Activated CD4-positive, CD25-positive, alpha-beta regulatory T cell treated with anti-CD3 and anti-CD28 coated beads, Interleukin-2, amount 50 U/mL, for 24 hours (primary cell): ENCODE measurements around the gene AJAP1.

Source experiments
- ATAC-seq, 2 donors: fragments of 150-1000 bp; cut with Tn5 transposase; one replicate each; pipeline ENCODE4 v1.10.0; 2021; ENCODE audit warnings: mild to moderate bottlenecking in 1 of 2, moderate library complexity in 1 of 2

AJAP1 gene

DNA sequence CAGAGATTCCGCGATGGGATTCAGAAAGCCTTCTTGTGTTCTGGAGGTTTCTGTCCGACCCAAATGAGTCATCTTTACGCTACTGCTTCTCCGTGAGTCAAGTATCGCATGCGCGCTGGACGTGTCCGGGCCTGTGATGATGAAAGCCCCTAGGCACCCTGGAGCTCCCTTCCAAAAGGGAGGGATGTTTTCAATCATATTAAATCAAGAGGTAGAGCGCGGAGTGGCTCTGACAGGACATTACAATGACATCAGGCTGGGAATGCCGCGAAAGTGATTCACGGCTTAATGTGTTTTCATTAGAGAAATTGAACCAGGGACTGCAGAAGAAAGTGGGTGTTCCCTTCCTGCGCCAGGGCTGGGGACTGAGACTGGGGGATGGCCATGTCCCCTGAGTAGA lies 48.5 kb downstream of the AJAP1 start:
- ATAC-seq, result no peak

DNA sequence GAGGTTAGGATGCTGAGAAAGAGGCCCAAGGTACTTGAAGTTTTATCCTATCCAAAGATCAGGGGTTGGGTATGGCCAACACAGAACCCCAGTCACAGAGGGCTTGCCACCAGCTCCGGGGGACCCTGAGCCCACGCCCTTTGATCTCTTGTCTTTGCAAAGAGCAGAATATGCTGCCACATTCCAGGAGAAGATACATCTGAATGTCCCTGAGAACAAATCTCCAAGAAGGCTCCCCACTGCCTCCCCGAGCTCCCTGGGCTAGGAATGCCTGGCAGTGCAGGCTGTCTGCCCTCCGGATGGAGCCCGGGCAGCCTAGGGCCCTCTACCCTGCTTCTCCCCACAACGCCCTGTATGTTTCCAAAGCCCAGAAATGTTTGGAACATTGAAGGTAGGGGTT lies 49.2 kb downstream of the AJAP1 start:
- ATAC-seq, result no peak

DNA sequence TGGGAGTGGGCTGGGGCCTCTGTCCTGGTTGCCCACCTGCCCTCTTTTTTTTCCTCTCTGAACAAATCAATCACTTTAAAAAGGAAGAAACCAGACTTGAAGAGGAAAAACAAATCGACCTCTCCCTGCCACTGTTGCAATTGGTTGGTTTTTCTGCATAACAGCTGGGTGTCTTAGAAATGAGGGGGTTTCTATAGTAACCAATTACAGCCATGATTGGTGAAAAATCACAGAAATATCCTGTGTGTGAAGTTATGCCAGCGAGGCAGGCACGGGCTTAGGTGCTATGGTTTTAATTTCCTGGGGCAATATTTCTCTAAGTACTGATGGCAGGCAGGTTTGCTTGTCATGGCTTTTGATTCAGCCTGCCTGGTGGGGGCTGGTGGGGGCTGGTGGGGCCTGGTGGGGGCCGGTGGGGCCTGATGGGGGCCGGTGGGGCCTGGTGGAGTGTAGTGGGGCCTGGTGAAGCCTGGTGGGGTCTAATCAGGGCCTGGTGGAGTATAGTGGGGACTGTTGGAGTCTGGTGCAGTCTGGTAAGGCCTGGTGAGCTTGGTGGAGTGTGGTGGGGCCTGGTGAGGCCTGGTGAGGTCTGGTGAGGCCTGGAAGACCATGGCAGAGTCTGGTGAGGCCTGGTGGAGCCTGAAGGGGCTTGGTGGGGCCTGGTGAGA lies 54.6 kb downstream of the AJAP1 start:
- no peak for ATAC-seq

DNA sequence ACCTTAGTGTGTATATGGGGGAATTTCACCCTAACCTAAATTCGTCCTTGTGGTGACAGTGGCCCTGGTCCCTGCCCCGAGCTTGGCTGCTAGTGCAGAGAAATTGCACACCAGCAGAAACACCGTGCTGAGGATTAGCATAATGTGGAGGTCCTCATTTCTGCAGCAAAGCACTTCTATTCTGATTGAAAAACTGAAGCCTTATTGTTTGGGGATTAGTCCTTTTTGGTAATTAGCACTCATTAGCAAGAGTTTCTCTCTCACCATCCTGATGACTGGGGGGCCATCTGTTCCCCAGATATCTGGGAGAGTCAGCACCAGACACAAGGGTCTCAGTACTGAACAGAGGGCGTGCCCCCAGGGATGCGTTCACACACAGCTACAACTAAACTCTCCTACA lies 55.2 kb downstream of the AJAP1 start:
- no peak for ATAC-seq

GRCh38 chr1:4710592-4711415 lies 56.4 kb downstream of the AJAP1 start:
- ATAC-seq, result no peak

GRCh38 chr1:4711416-4712275 lies 57.2 kb downstream of the AJAP1 start:
- ATAC-seq, result no peak

DNA sequence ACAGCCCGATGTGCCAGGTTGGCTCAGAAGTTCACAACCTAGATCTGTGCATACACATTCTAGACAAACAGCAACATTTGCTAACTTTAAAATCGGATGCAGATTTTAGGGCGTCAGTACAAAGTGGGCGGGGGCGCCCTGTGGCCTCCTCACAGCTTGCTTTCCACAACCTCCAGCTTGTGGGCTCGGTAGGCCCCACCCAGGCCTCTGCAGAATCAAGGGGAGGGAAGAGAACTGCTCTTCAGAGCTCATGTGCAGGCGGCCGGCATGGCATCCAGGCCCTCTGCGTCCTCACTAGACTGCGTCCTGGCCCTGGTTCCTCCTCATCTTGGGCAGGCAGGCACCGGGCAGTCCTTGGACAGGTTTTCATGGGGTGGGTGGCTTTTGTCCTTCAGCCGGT lies 59.3 kb downstream of the AJAP1 start:
- ATAC-seq, result no peak

DNA sequence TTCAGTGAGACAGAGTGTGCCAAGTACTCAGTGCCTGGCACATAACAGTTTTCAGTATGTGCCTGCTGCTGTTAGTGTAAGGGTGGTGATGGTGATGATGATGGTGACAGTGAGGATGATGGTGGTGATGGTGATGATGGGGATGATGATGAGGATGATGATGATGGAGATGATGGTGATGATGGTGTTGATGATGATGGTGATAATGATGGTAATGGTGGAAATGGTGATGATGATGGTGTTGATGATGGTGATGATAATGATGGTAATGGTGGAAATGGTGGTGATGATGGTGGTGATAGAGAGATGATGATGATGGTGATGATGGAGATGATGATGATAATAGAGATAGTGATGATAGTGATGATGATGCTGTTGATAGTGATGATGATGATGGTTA lies 62.0 kb downstream of the AJAP1 start:
- no peak for ATAC-seq

DNA sequence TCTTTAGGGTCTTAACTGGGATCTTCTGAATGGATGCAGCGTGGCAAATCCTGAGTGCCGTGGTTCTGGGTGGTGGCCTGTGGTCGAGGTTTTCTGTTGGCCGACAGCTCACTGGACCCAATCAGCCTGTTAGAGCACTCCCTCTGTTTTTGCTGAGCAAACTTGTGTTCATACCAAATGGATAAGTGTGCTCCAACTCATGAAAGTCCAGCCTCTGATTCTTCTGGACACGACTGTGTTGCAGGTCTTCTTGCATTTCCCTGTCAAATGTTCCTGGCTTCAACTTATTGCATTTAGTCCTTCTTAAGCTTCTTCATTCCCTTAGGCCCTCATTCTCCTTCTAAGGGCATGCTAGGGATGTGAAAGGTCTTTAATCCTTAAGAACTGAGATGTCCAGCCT lies 63.7 kb downstream of the AJAP1 start:
- ATAC-seq, result no peak

GRCh38 chr1:4723106-4723505 lies 68.7 kb downstream of the AJAP1 start:
- ATAC-seq, result no peak

DNA sequence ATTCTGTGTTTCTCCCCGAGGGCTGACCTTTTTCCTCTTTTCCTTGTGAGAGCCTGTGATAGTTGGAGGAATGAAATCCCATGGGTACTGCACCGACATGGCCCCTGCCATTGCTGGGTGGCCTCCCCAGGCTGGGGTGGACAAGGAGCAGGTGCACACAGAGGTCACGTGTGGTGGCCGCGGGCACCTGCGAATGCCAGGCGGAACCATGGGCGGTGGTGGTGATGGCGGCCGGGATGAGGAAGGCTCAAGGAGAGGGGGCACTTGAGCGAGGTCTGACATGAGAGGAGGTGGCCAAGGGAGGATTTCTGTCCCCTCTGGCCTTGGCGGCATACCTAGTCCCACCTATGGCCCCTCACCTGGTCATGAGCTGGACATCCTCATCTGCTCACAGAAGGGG lies 69.6 kb downstream of the AJAP1 start:
- no peak for ATAC-seq

DNA sequence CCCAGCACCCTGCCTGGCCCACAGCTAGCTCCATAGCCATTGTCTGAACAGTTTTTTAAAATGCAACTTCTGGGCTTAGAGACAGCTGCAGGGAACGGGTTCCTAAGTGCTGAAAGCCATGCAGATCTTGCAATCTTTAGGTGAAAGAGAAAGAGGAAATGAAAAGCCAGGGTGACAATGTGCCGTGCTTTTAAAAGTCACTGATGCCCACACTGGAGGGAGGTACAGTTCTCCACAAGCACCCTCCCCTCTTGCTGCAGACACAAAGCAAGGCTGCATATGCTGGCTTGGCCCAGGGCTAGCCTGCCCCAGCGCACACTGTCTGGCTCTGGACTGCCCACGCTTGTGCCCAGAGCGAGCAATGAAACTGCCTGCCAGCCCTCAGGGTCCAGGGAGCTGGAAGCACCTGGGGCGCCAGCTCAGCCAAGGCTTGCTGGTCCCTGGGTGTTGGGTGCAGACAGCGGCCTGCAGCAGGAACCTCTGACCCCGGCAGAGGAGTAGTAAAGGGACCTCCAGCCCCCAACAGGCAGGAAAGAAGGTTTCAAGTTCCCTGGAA lies 70.4 kb downstream of the AJAP1 start:
- ATAC-seq, result no peak

- ATAC-seq, result no peak
Measured at GRCh38 chr1:4725416-4725815, 71.0 kb downstream of the AJAP1 start.

DNA sequence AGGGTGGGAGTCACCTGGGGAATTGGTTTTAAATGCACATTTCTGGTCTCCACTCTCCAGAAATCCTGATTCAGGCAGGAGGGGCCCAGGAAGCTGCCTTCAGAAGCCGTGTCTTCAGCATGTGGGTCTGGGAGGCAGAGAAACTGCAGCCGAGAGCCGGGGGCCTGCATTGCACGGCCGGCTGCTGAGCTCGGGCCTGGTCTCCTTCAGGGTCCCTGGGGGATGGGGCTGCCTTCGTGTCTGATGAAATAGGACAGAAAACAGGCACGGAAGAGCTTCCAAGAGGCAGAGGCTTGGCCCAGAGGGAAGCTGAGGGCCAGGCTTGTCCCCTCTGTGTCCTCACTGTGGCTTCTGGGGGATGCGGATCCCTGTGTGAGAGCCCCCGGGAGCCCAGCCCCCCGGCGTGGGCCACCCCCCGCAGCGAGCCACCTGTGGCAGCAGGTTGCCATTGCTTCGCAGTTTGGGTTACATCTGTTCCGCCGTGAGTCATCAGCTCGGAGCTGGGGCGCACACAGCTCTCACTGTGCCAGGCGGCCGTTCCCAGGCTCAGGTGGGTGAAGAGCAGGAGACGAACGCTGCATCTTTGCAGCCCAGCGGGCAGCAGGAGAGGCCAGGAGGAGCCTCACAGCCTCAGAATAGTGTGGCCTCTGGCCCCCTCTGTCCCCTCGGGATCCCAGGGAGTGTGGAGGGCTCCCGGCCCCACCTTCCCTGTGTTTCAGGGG lies 72.4 kb downstream of the AJAP1 start:
- no peak for ATAC-seq

DNA sequence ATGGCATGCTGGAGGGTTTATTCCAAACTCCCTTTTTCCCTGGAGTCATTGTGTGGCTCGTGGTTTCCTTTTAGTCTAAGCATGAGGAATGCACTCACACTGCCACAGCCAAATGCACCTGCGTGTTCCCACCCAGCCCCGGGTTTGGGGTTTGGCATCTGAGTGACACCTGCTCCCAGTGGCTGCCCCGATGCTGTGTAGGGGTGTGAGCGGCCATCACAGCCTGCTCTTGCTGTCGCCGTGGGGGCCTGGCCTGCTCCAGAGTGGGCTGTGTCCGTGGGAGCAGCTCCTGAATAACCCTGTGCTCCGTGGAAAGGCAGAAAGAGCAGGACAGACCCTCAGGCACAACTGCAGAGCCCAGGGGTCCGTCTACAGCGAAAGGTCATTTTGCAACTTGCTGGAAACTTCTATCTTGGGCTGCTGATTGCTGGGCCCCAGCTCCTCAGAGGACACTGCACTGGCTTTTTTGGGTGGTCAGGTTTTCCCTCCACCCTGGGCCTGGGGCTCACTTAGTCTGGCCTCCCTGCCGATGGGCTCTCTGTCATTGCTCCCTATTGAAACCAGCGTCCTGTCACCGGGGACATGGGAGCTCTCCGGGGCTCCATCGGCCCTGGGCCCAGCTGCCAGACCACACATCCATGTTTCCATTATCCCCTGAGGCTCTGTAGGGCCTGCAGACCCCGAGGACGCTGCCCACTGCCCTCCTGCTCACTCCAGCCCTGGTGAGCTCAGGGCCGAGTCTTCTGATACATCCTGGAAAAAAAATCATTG lies 74.1 kb downstream of the AJAP1 start:
- no peak for ATAC-seq

DNA sequence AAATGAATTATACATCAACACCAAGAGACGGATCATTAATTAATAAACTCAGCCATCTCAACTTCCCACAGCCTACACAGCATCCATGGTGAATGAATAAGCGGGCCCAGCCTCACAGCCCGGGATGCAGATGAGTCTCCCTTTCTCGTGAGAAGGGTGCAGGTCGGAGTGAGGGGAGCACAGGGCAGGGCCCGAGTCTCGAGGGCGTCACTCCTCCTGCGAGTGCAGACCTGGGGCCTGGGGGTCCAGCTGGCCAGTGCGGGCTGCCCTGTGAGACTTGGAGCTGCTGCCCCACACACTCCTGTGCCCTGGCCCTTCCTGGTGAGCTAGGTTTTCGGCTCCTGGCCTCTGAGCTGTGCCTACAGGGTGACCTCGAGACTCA lies 74.7 kb downstream of the AJAP1 start:
- ATAC-seq, result no peak

DNA sequence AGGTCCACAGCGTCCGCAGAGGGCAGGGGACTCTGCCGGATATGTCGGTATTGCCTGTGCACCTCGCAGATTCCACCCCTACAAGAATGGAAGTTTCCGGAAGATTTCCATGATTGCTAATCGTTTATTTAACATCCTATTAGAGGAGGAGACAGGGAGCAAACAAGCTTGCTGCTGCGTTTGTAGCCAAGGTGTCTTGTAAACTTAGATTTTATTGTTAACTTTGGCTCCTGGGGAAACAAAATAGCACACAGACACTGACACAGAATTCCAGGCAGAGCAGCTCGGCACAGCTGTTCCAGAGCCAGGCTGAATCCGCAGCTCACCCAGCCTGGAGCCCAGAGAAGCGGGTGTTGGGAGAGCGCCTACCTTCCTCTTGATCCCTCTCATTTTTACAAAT lies 75.7 kb downstream of the AJAP1 start:
- no peak for ATAC-seq

- no peak for ATAC-seq
Measured at GRCh38 chr1:4733446-4734177, 79.2 kb downstream of the AJAP1 start.

GRCh38 chr1:4734219-4734618 lies 79.8 kb downstream of the AJAP1 start:
- ATAC-seq, result no peak

DNA sequence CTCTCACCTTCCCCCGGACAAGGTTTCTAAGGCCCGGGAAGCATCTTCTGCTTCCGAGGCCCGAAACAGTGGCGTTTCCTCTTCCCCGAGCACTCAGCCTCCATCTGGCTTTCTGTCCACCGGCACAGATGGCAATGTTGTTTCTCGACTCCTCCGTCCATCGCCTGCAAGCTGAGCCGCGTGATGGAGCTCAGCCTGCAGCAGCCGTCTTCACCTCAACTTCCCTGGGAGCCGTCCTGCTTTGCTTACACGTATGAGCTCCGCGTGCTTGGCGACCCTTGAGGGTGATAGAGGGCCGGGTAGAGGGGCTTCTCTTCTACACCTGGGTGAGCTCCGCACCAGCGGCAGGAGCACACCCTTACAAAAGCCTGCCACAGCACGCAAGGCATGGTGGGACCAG lies 80.4 kb downstream of the AJAP1 start:
- ATAC-seq, result no peak

- ATAC-seq, result no peak
Measured at GRCh38 chr1:4736254-4736653, 81.8 kb downstream of the AJAP1 start.
